Omental fat pad (tissue), 4 donors: ENCODE measurements around the gene SLC26A11. TPM values are rescaled to one million over a fixed set of nuclear protein-coding genes. Genes with fewer than 3 reads are reported as not detected.

ENCODE experiments used
- ATAC-seq: fragments of 150-250 bp; one replicate; pipeline ENCODE4 v1.9.1; 2016; ENCODE audit warnings: mild to moderate bottlenecking, moderate library complexity; ENCODE audit not compliant: low FRiP score
- DNase-seq: peaks from one replicate; pipeline ENCODE4 v3.0.0-alpha.2; 2019; ENCODE audit warnings: low spot score
- total RNA-seq, 4 donors: library from RNA; depleted of rRNA; stranded (reverse); fragments of >200 nt; gene quantifications; one replicate each; pipeline ENCODE4 v1.1.0, GENCODE V29; 2016
- TF ChIP-seq, protein P1 (sequence below), 3 donors: fragments of 450-650 bp; IDR thresholded peaks; one replicate each; pipeline ENCODE4 v1.5.1; 2016 to 2017; ENCODE audit warnings: antibody characterized with exemption in 3 of 3, mild to moderate bottlenecking in 3 of 3, moderate library complexity in 2 of 3

The SLC26A11 gene
- total RNA-seq = 10 to 100 TPM in 3 of 4 donors, 1 to 10 TPM in 1; 9.1 to 18.9 (median 11.3) TPM

GRCh38 chr17:80220054-80220735 lies at the start of gene SLC26A11, which contains the start of gene SGSH:
Gene SLC26A11 (plus strand): TSS chr17:80220427. CDS start chr17:80221561, 1,134 bp downstream.
Gene SGSH (minus strand): TSS chr17:80220333. CDS start chr17:80220313, 20 bp downstream.
- DNase-seq (peak; percentile 61), ATAC-seq (peak; percentile 78)
- TF ChIP-seq, protein P1, sequence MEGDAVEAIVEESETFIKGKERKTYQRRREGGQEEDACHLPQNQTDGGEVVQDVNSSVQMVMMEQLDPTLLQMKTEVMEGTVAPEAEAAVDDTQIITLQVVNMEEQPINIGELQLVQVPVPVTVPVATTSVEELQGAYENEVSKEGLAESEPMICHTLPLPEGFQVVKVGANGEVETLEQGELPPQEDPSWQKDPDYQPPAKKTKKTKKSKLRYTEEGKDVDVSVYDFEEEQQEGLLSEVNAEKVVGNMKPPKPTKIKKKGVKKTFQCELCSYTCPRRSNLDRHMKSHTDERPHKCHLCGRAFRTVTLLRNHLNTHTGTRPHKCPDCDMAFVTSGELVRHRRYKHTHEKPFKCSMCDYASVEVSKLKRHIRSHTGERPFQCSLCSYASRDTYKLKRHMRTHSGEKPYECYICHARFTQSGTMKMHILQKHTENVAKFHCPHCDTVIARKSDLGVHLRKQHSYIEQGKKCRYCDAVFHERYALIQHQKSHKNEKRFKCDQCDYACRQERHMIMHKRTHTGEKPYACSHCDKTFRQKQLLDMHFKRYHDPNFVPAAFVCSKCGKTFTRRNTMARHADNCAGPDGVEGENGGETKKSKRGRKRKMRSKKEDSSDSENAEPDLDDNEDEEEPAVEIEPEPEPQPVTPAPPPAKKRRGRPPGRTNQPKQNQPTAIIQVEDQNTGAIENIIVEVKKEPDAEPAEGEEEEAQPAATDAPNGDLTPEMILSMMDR (IDR thresholded peaks at IDR 0.05) = no peak

GRCh38 chr17:80171681-80172080 lies 48.5 kb upstream of the SLC26A11 start:
- DNase-seq (no peak), ATAC-seq (no peak)
- TF ChIP-seq, protein P1 (IDR thresholded peaks at IDR 0.05) = no peak

- DNase-seq = no peak
- ATAC-seq = no peak
- TF ChIP-seq, protein P1 (IDR thresholded peaks at IDR 0.05) = no peak
Observed at GRCh38 chr17:80173126-80173525, 47.1 kb upstream of the SLC26A11 start.

- no peak for ATAC-seq
- TF ChIP-seq, protein P1 (IDR thresholded peaks at IDR 0.05) = no peak
- no peak for DNase-seq
Observed at GRCh38 chr17:80173916-80174315, 46.3 kb upstream of the SLC26A11 start.

- no peak for ATAC-seq
- DNase-seq = no peak
- TF ChIP-seq, protein P1 (IDR thresholded peaks at IDR 0.05) = no peak
Observed at GRCh38 chr17:80176757-80177156, 43.5 kb upstream of the SLC26A11 start.

GRCh38 chr17:80177986-80178595 lies 42.1 kb upstream of the SLC26A11 start:
- ATAC-seq = no peak
- TF ChIP-seq, protein P1 (IDR thresholded peaks at IDR 0.05) = no peak
- DNase-seq = no peak

DNA sequence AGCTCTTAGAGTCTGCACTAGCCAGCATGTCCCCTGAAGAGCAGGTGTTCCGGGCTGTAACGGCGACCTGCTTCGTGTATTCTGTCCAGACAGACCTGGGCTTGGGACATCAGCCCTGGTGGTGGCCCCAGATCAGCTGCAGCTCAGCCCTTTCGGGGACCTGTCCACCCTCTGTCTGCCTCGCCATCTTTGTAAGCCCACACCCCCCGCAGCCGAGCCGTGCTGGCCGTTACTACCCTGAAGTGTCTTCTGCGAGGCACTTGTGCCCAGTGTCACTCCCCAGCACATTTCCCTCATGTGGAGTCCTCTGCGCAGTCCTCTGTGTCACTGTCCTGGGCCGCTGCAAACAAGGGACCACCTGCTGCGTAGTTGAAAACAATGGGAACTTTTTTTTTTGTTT lies 40.0 kb upstream of the SLC26A11 start:
- TF ChIP-seq, protein P1 (IDR thresholded peaks at IDR 0.05) = no peak
- no peak for DNase-seq
- ATAC-seq = no peak
